HepG2 (cell line): Measurements from ENCODE around the gene S100A4. TPM values are rescaled to one million over a fixed set of nuclear protein-coding genes. Genes with fewer than 3 reads are reported as not detected.

ENCODE experiments used
- ATAC-seq: fragments of 200-7000 bp; cut with Tn5 transposase; 3 replicates; pipeline ENCODE4 v1.9.1; 2020; ENCODE audit warnings: mild to moderate bottlenecking, moderate library complexity
- BruUV-seq: library from RNA; stranded (reverse); fragments of 400-500 nt; replicated peaks from 2 replicates; lab custom pipeline; 2021; lab: Mats Ljungman, UMichigan
- CTCF ChIA-PET: fragments of 300-600 bp; formaldehyde crosslinking; extraction: SDS; loops from one replicate; lab custom pipeline; 2021; ENCODE audit warnings: low total read pairs, inconsistent platforms, low intra/inter-chr PET ratio; lab: Yijun Ruan, JAX
- POLR2A ChIA-PET: fragments of 350-600 bp; sonication (Branson Sonifier 250); formaldehyde crosslinking; loops from one replicate; lab custom pipeline; 2020; ENCODE audit warnings: antibody characterized with exemption, inconsistent platforms; lab: Yijun Ruan, JAX
- DNase-seq: peaks from one replicate; pipeline ENCODE4 v3.0.0-alpha.2; 2015; ENCODE audit warnings: low spot score
- FAIRE-seq: peaks from 3 replicates; lab custom pipeline; 2011; peaks lifted over from hg19 to GRCh38; lab: Jason Lieb, UNC
- H2AFZ ChIP-seq: one replicate; pipeline ENCODE4 v1.6.1; 2011; ENCODE audit warnings: low read length, inconsistent platforms
- H3K27ac ChIP-seq: fragments of 300-600 bp; 3 replicates; pipeline ENCODE4 v1.8.0; 2011; ENCODE audit warnings: mixed run types, mild to moderate bottlenecking, mixed read lengths, low read length, inconsistent platforms; ENCODE audit not compliant: insufficient read depth; ENCODE audit errors: extremely low read length
- H3K27me3 ChIP-seq, 2 experiments: fragments of 200-600 bp in 1 of 2; 2 replicates in 1 of 2; 3 replicates in 1 of 2; pipeline versions ENCODE4 v1.6.0 to v1.8.0; 2011; ENCODE audit warnings: low read length in 2 of 2, mild to moderate bottlenecking in 2 of 2, moderate library complexity in 2 of 2, inconsistent platforms in 1 of 2; ENCODE audit not compliant: insufficient read depth in 2 of 2, control insufficient read depth in 1 of 2
- H3K36me3 ChIP-seq, 2 experiments: fragments of 200-600 bp in 1 of 2; replicated peaks in 1 of 2; 2 replicates in 1 of 2; 3 replicates in 1 of 2; pipeline versions ENCODE4 v1.5.1 to v1.8.0; 2011; ENCODE audit warnings: low read length in 2 of 2, inconsistent platforms in 1 of 2; ENCODE audit not compliant: insufficient read depth in 2 of 2, control insufficient read depth in 1 of 2
- H3K4me1 ChIP-seq: 2 replicates; pipeline ENCODE4 v1.5.1; 2012; ENCODE audit warnings: low read length, inconsistent platforms; ENCODE audit not compliant: insufficient read depth
- H3K4me2 ChIP-seq: 2 replicates; pipeline ENCODE4 v1.6.0; 2011; ENCODE audit warnings: low read depth, low read length, inconsistent platforms
- H3K4me3 ChIP-seq, 3 experiments: fragments of 200-600 bp in 1 of 3; sonication (generic), shearing (Covaris generic) in 1 of 3; replicated peaks in 1 of 3; 2 replicates each; pipeline ENCODE4 v1.5.1; 2011 to 2016; ENCODE audit warnings: low read length in 3 of 3, inconsistent platforms in 2 of 3, low read depth in 2 of 3, mild to moderate bottlenecking in 2 of 3, control low read depth in 1 of 3, mixed read lengths in 1 of 3; ENCODE audit not compliant: insufficient read depth in 1 of 3
- H3K79me2 ChIP-seq: one replicate; pipeline ENCODE4 v1.6.1; 2011; ENCODE audit warnings: low read length, inconsistent platforms; ENCODE audit not compliant: insufficient read depth
- H3K9ac ChIP-seq: 2 replicates; pipeline ENCODE4 v1.6.0; 2011; ENCODE audit warnings: mild to moderate bottlenecking, low read depth, low read length, inconsistent platforms; ENCODE audit not compliant: insufficient read depth
- H3K9me3 ChIP-seq: 2 replicates; pipeline ENCODE4 v1.5.1; 2012; ENCODE audit warnings: mild to moderate bottlenecking, low read length
- H4K20me1 ChIP-seq: 2 replicates; pipeline ENCODE4 v1.6.0; 2011; ENCODE audit warnings: inconsistent platforms, mild to moderate bottlenecking, low read length, moderate library complexity; ENCODE audit not compliant: insufficient read depth
- ARID3A ChIP-seq: IDR thresholded peaks from 2 replicates; pipeline ENCODE4 v1.6.1; 2012; ENCODE audit warnings: low read depth, low read length, improper control_type of control experiment
- ATF5 ChIP-seq: sonication (generic); formaldehyde crosslinking; IDR thresholded peaks from 2 replicates; pipeline ENCODE4 v1.4.0; 2020; ENCODE audit warnings: mild to moderate bottlenecking, low read depth, missing genetic modification reagents
- GPBP1L1 ChIP-seq: sonication (generic); formaldehyde crosslinking; IDR thresholded peaks from 2 replicates; pipeline ENCODE4 v1.5.0; 2020; ENCODE audit warnings: mild to moderate bottlenecking, missing genetic modification reagents
- HOXD1 ChIP-seq: sonication (generic); formaldehyde crosslinking; IDR thresholded peaks from 2 replicates; pipeline ENCODE4 v1.5.0; 2020; ENCODE audit warnings: missing genetic modification reagents
- MXD4 ChIP-seq: IDR thresholded peaks from 2 replicates; pipeline ENCODE4 v1.6.1; 2016; ENCODE audit warnings: mild to moderate bottlenecking, missing biosample characterization, missing genetic modification reagents
- PAXIP1 ChIP-seq: sonication (generic); formaldehyde crosslinking; conservative IDR thresholded peaks from 2 replicates; pipeline ENCODE4 v1.4.0; 2020; ENCODE audit warnings: mild to moderate bottlenecking, missing genetic modification reagents, moderate library complexity
- REST ChIP-seq, 2 experiments: IDR thresholded peaks; 2 replicates each; pipeline ENCODE4 v1.6.1; 2011 to 2012; ENCODE audit warnings: low read length in 2 of 2, borderline replicate concordance in 1 of 2, low read depth in 1 of 2, mild to moderate bottlenecking in 1 of 2, moderate library complexity in 1 of 2
- SP140L ChIP-seq: sonication (generic); formaldehyde crosslinking; IDR thresholded peaks from 2 replicates; pipeline ENCODE4 v1.4.0; 2020; ENCODE audit warnings: missing genetic modification reagents, borderline replicate concordance
- ZFAT ChIP-seq: sonication (generic); formaldehyde crosslinking; conservative IDR thresholded peaks from 2 replicates; pipeline ENCODE4 v1.8.1; 2023; ENCODE audit warnings: missing genetic modification reagents, inconsistent platforms
- ZNF207 ChIP-seq: fragments of 450-650 bp; IDR thresholded peaks from 2 replicates; pipeline ENCODE4 v1.6.1; 2016; ENCODE audit warnings: antibody characterized with exemption, borderline replicate concordance
- ZNF431 ChIP-seq: sonication (generic); formaldehyde crosslinking; IDR thresholded peaks from 2 replicates; pipeline ENCODE4 v1.9.0; 2022; ENCODE audit warnings: missing genetic modification reagents, low read depth, mild to moderate bottlenecking, borderline replicate concordance
- ZNF615 ChIP-seq: sonication (generic); formaldehyde crosslinking; IDR thresholded peaks from 2 replicates; pipeline ENCODE4 v1.5.0; 2020; ENCODE audit warnings: mild to moderate bottlenecking, missing genetic modification reagents, borderline replicate concordance
- ZNF891 ChIP-seq: sonication (generic); formaldehyde crosslinking; IDR thresholded peaks from 2 replicates; pipeline ENCODE4 v1.5.0; 2020; ENCODE audit warnings: mild to moderate bottlenecking, missing genetic modification reagents
- ZSCAN30 ChIP-seq: sonication (generic); formaldehyde crosslinking; IDR thresholded peaks from 2 replicates; pipeline ENCODE4 v1.5.0; 2020; ENCODE audit warnings: mild to moderate bottlenecking, missing genetic modification reagents
- WGBS: methylation state at CpG from one replicate; pipeline ENCODE4 v1.1.6; 2017; ENCODE audit warnings: low lambda C conversion rate; 5-methylcytosine and 5-hydroxymethylcytosine counted together
- in situ Hi-C: cut with HindIII; loops from 2 replicates; pipeline ENCODE4 v1.10.0; 2017; ENCODE audit warnings: low pct_unique_long_range_greater_than_20kb; ENCODE audit not compliant: extremely low pct_ligation_motif_present
- intact Hi-C: fragments of 100-400 bp; cut with micrococcal nuclease; formaldehyde crosslinking; loops from one replicate; pipeline ENCODE4 v1.10.0; 2022; ENCODE audit not compliant: unreplicated experiment
- polyA plus RNA-seq, 8 experiments: library from polyadenylated mRNA; depleted of rRNA in 3 of 8; stranded (reverse) in 7 of 8; unstranded in 1 of 8; fragments of >200 nt; fragmentation: Illumina TruSeq in 4 of 8; extraction: Trizol in 4 of 8; gene quantifications; 2 replicates each; pipeline versions ENCODE4 v1.2.1 to v1.2.3, GENCODE V29; 2011 to 2016; ENCODE audit warnings: low read depth in 4 of 8, missing spikeins in 1 of 8, mixed read lengths in 1 of 8; ENCODE audit not compliant: insufficient read depth in 1 of 8
- total RNA-seq, 5 experiments: library from RNA; depleted of rRNA; stranded (reverse); fragments of >200 nt; fragmentation: Illumina TruSeq; extraction: Trizol; gene quantifications; 2 replicates each; pipeline ENCODE4 v1.2.3, GENCODE V29; 2016; ENCODE audit warnings: low read depth in 1 of 5

Gene S100A4
- total and polyA plus RNA-seq, 2 of the 13 experiments (the other 11 are each of a cell fraction or from before 2014, with no cell fraction given) = 12.9 to 20.2 TPM

GRCh38 chr1:153588482-153588881 is 42.9 kb upstream of the S100A4 start:
- FAIRE-seq = no peak
- no peak overlapping the region for H3K4me3 ChIP-seq
- H3K79me2 ChIP-seq = no peaks in the 10 kb centered on the region
- WGBS = 48% methylated on average over 2 of the region's 2 CpGs
- H3K4me2 ChIP-seq = no peak overlapping the region
- no peaks in the 10 kb centered on the region for H4K20me1 ChIP-seq
- H3K9ac ChIP-seq = no peak overlapping the region
- H3K36me3 ChIP-seq = no peaks in the 10 kb centered on the region
- DNase-seq = no peak
- H3K9me3 ChIP-seq = no peaks in the 10 kb centered on the region
- no TSS peak for BruUV-seq
- H3K27ac ChIP-seq = no peak overlapping the region
- CTCF ChIA-PET = no interaction called here
- in situ Hi-C loops = no loop called here
- intact Hi-C loops = no loop called here
- POLR2A ChIA-PET = interaction anchor here (0.7 kb wide), 1 partner anchor 14 kb away, joined by 3 read pairs; no protein-coding TSS in a partner anchor
- ATAC-seq = no peak
- 0 out of 5 replicates have a peak, but pooled peaks cover 1 to 3% of the 10 kb centered on the region in 2 experiments for H3K27me3 ChIP-seq
- H3K4me1 ChIP-seq = no peaks in the 10 kb centered on the region
- H2AFZ ChIP-seq = no peak overlapping the region
- TF ChIP-seq PAXIP1 (CRISPR knock-in tag) (no peak), HOXD1 (no peak), ZNF891 (CRISPR knock-in tag) (no peak), ZNF431 (CRISPR knock-in tag) (no peak), ARID3A (no peak), ZNF207 (no peak), ATF5 (no peak), ZSCAN30 (CRISPR knock-in tag) (no peak), ZFAT (CRISPR knock-in tag) (no peak), MXD4 (CRISPR knock-in tag) (no peak), SP140L (CRISPR knock-in tag) (no peak), GPBP1L1 (CRISPR knock-in tag) (no peak), ZNF615 (CRISPR knock-in tag) (no peak), REST (IDR thresholded peaks at IDR 0.05; ENCODE audit: borderline replicate concordance in 1 of 2, low read depth in 1 of 2, low read length in 2 of 2) (no peak)
